Dermis microvascular lymphatic vessel endothelial cell (primary cell): ENCODE measurements around the gene PRM3. TPM values are rescaled to one million over a fixed set of nuclear protein-coding genes. Genes with fewer than 3 reads are reported as not detected.

Experiments used
- DNase-seq, 2 donors: peaks; one replicate each; pipeline versions ENCODE4 v3.0.0 to v3.0.0-alpha.2; 2010; ENCODE audit warnings: low read depth in 2 of 2
- total RNA-seq: library from RNA; depleted of rRNA; stranded (reverse); fragments of >200 nt; gene quantifications from 2 replicates; pipeline ENCODE4 v1.2.1, GENCODE V29; 2014

Gene PRM3, protein sequence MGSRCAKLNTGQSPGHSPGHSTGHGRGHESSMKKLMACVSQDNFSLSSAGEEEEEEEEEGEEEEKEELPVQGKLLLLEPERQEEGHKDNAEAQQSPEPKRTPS
- total RNA-seq: not detected in 2 replicates

GRCh38 chr16:11272921-11273720 lies at the start of gene PRM3:
TSS of gene PRM3 (minus strand) at chr16:11273629. CDS start at chr16:11273595, 34 bp downstream.
- no peak for DNase-seq

- no peak for DNase-seq
These were observed 49.4 kb upstream of the PRM3 start for GRCh38 chr16:11322823-11323222.

DNA sequence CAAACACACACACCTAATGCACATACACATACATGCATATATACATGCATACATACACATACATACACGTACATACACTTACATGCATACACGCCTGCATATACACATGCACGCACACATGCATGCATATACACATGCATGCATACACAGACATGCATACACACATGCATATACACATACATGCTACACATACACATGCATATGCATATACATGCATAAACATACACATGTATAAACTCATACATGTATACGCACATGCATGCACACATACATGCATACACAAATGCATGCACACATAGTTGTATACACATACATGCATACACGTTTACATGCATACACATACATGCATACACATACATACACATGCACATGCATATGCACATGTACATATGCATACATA lies 48.2 kb upstream of the PRM3 start:
- DNase-seq: no peak

DNA sequence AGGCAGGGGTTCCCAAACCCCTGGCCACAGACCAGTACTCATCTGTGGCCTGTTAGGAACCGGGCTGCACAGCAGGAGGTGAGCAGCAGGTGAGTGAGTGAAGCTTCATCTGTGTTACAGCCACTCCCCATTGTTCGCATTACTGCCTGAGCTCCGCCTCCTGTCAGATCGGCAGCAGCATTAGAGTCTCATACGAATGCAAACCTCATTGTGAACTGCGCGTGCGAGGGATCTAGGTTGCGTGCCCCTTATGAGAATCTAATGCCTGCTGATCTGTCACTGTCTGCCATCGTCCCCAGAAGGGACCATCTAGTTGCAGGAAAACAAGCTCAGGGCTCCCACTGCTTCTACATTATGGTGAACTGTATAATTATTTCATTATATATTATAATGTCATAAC lies 46.7 kb upstream of the PRM3 start:
- no peak for DNase-seq

DNA sequence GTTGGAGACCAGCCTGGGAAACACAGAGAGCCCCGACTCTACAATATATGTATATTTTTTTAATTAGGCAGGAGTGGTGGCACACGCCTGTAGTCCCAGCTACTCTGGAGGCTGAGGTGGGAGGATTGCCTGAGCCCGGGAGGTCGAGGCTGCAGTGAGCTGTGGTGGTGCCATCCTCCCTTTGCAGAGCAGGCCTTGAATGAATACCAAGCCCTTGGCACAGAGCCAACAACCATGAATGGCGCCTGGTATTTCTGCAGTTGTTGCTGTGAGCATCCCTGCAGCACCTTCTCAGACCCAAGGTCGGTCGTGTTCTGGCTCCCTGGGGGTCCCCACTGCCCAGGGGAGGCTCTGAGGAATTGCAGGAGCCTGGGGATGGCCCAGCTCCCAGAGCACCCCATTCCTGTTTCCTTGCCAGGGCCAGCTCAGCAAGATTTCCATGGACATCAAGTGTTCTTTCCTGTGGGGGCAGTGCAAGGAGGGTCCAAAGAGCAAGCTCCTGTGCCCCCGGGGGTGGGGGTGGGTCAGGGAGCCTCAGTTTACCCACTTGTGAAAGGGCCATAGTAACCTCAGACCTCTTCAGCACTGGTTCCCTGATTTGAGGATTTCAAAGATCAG lies 46.2 kb upstream of the PRM3 start:
- DNase-seq: peak in 1 of 2 donors; percentile 25

- DNase-seq: no peak
These were observed 45.4 kb upstream of the PRM3 start for GRCh38 chr16:11318817-11319216.

DNA sequence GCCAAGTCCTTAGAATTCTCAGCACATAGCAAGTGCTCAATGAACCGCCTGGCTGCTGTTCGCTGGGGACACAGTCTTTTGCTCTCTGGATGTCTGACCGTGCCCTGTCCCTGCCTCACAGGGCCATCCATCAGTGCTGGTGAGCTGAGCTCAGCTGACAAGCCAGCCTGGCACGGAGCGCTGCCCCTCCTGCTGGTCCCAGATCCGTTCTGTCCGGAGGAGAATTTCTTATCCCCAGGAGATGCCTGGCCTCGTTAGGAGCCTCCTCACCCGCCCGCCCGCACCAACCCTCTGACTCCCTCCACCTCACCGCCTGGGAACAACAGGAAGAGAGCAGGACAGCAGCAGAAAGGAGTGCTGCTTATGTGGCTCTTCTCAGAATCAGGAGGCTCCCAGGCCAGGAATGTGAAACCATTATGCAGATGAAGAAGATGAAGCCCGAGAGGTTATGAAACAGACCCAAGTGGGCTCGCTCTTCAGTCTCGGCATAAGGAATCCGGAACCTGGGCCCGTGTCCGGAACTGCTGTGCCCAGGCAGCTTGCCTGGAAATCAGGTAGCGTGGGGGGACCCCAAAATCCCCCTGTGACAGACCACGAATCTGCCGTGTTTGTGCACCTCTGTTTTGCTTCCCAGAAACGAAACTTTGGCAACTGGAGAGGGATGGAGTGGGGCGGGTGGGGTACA lies 43.0 kb upstream of the PRM3 start:
- no peak for DNase-seq

DNA sequence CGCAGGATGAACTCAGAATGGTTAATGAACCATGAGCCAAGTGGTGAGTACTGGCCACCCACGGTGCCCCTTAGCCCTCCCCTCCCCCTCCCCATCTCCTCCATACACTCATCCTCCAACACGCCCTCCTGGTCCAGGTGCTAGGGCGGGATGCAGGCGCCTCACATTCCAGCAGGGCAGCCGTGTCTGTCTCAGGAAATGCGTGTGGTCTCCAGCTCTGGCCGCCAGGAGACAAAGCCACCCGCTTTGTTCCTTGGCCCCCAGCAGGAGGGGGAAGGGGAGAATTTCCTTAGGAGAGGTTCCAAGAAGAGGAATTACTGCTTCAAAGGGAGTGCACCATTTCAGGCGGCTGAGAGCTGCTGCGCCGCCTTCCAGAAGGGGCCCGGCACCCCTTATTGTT lies 42.1 kb upstream of the PRM3 start:
- no peak for DNase-seq

DNA sequence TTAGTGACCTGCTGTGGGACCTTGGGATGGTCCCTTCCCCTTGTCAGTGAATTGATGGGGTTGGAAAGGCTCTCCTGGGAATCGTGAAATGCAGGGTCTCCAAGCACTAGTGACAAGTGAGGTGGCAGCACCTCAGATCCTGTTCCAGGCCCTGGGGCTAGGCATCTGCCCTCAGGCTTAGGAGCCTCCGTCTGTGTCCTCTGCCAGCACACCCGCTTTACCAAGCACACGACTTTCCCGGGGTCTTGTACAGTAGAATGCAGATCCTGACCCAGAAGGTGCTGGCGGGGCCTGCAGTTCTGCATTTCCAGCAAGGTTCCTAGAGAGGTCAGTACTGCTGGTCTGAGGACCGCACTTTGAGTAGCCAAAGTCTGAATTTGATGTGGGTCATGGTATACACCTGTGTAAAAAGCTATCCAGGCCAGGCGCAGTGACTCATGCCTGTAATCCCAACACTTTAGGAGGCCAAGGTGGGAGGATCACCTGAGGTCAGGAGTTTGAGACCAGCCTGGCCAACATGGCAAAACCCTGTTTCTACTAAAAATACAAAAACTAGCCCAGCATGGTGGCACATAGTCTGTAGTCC lies 41.0 kb upstream of the PRM3 start:
- no peak for DNase-seq

DNA sequence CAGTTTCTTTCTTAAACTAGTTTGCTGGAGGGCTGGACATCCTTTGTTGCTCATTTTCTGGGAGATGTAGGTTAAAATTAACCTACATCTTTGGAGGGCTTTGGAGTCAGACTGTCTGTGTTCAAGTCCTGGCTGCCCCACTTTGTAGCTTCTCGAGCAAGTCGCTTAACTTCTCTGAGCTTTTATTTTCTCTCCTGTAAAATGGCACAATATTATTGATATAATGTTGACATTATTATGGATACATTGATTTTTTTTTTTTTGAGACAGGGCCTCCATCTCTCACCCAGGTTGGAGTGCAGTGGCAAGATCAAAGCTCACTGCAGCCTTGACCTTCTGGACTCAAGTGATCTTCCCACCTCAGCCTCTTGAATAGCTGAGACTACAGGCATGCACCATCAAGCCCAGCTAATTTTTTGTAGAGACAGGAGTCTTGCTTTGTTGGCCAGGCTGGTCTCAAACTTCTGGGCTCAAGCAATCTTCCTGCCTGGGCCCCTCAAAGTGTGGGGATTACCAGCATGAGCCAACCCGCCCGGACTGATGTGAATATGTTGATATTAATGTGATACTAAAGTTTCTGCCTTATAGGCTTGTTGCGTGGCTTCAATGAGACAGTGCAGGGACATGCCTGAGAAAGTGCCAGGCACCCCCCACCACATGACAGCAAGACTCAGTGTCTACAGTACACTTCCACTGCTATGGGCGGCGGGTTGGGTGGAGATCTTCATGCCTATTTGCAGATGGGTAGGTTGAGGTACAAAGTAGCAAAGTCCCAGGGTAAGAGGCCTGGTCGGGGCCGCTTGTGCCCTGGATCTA lies 40.3 kb upstream of the PRM3 start:
- no peak for DNase-seq

GRCh38 chr16:11312718-11313492 lies 39.5 kb upstream of the PRM3 start:
- no peak for DNase-seq

GRCh38 chr16:11310997-11311561 lies 37.6 kb upstream of the PRM3 start:
- peak in 1 of 2 donors; percentile 30 for DNase-seq

- no peak for DNase-seq
These were observed 37.2 kb upstream of the PRM3 start for GRCh38 chr16:11310634-11310977.

- no peak for DNase-seq
These were observed 36.6 kb upstream of the PRM3 start for GRCh38 chr16:11309895-11310633.

- DNase-seq: no peak
These were observed 35.3 kb upstream of the PRM3 start for GRCh38 chr16:11308493-11309283.

GRCh38 chr16:11307639-11308492 lies 34.4 kb upstream of the PRM3 start:
- no peak for DNase-seq

DNA sequence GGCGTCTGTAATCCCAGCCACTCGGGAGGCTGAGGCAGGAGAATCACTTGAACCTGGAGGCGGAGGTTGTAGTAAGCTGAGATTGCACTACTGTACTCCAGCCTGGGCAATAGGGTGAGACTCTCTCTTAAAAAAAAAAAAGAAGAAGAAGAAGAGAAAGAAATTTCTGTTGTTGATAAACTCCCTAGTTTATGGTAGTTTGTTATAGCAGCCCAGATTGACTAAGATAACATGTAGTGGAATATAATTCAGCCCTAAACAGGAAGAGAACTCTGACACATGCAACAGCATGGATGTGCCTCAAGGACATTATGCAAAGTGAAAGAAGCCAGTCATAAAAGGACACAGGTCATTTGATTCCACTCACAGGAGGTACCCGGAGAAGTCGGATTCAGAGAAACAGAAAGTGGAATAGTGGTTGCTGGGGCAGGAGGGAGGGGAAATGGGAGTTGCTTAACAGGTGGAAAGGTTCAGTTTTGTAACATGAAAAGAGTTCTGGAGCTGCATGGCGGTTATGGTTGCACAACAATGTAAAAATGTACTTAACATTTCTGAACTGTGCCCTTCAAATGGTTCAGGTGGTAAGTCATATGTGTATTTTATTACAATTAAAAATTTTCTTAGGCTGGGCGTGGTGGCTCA lies 33.7 kb upstream of the PRM3 start:
- DNase-seq: no peak
